Measurements from ENCODE around the gene HAND2.

Gene HAND2

DNA sequence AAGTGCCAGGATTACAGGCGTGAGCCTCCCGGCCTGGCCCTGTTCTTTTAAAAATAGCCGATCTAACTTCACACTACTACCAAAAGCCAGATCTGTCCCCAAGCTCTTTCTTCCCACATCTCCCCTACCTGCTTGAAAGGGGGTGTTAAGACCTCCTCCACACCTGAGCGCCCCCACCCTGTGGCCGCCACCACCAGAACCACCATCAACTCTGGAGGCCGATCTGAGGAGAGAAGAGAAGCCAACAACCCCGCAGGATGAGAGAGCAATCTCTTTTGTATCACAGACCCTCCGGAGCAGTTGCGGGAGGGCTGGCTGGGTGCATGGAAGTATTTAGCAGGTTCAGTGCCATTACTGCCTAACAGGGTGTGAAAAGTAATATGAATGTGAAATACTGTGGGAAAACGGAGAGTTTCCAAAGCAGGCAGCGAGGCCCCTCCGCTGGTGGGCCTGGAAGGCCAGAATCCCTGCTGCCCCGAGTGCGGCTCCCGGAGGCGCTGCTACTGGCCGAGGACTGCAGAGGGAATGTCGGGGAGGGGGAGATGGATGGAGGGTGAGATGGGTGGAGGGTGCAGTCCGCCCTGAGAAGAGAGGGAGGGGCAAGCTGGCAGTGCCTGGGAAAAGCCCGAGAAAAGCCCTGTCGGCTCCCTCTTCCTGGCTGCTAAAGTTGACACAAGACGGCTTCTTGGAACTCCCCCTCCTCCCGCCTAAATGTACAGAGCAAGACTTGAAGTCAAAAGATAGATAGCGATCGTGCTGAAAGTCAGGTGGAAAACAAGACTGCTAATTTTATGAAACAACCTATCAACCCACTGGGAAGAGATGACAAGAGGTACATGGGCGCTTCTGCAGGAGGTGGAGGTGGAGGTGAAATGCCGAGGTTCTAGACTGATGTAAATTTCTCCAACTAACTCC is 22.3 kb downstream of the HAND2 start:
- ATAC-seq (ENCODE audit: low read depth) (no peak), DNase-seq (ENCODE audit: low spot score) (no peak)
- no peaks in the 10 kb centered on the region for H3K36me3 ChIP-seq (ENCODE audit: low read depth)
- H3K27ac ChIP-seq (ENCODE audit: poor library complexity, severe bottlenecking): no peak overlapping the region
- TF ChIP-seq, protein P1, sequence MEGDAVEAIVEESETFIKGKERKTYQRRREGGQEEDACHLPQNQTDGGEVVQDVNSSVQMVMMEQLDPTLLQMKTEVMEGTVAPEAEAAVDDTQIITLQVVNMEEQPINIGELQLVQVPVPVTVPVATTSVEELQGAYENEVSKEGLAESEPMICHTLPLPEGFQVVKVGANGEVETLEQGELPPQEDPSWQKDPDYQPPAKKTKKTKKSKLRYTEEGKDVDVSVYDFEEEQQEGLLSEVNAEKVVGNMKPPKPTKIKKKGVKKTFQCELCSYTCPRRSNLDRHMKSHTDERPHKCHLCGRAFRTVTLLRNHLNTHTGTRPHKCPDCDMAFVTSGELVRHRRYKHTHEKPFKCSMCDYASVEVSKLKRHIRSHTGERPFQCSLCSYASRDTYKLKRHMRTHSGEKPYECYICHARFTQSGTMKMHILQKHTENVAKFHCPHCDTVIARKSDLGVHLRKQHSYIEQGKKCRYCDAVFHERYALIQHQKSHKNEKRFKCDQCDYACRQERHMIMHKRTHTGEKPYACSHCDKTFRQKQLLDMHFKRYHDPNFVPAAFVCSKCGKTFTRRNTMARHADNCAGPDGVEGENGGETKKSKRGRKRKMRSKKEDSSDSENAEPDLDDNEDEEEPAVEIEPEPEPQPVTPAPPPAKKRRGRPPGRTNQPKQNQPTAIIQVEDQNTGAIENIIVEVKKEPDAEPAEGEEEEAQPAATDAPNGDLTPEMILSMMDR (IDR thresholded peaks at IDR 0.05; ENCODE audit: poor library complexity, severe bottlenecking): no peak
- H3K4me3 ChIP-seq (ENCODE audit: severe bottlenecking): no peak overlapping the region
- peaks cover 29% of the 10 kb centered on the region for H3K27me3 ChIP-seq (ENCODE audit: insufficient read depth, poor library complexity, severe bottlenecking)
- no peaks in the 10 kb centered on the region for H3K4me1 ChIP-seq (ENCODE audit: insufficient read depth, poor library complexity, severe bottlenecking)
- H3K9me3 ChIP-seq (ENCODE audit: severe bottlenecking): no peaks in the 10 kb centered on the region

DNA sequence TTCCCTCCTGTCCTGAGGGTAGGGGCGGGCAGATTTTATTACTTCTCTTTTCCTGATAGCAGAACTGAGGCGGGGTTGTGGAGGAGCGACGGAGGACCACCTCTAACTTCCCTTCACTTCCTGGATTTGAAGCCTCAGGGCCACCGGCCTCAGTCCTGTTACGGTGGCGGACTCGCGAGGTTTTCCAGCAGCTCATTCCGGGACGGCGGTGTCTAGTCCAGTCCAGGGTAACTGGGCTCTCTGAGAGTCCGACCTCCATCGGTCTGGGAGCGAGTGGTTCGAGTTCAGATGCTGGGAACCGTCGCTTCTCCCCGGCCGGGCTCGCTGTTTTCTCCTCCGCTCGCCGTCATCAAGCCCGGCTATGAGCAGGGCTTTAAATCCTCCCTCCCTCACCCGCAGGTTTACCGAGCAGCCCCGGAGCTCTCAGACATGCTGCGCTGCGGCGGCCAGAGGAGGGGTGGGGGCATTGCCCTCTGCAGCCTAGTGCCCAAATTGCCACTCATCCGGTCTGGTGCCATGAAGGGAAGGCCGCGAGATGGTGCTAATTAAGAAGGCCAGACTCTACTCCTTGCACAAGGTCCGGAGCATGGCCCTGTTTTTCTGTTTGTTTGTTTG is 23.3 kb downstream of the HAND2 start:
- no peaks in the 10 kb centered on the region for H3K36me3 ChIP-seq (ENCODE audit: low read depth)
- peaks cover 21% of the 10 kb centered on the region for H3K27me3 ChIP-seq (ENCODE audit: insufficient read depth, poor library complexity, severe bottlenecking)
- no peaks in the 10 kb centered on the region for H3K4me1 ChIP-seq (ENCODE audit: insufficient read depth, poor library complexity, severe bottlenecking)
- H3K9me3 ChIP-seq (ENCODE audit: severe bottlenecking): no peaks in the 10 kb centered on the region
- ATAC-seq (ENCODE audit: low read depth): no peak
- no peak overlapping the region for H3K4me3 ChIP-seq (ENCODE audit: severe bottlenecking)
- TF ChIP-seq, protein P1 (IDR thresholded peaks at IDR 0.05; ENCODE audit: poor library complexity, severe bottlenecking): no peak
- no peak overlapping the region for H3K27ac ChIP-seq (ENCODE audit: poor library complexity, severe bottlenecking)
- DNase-seq (ENCODE audit: low spot score): no peak

DNA sequence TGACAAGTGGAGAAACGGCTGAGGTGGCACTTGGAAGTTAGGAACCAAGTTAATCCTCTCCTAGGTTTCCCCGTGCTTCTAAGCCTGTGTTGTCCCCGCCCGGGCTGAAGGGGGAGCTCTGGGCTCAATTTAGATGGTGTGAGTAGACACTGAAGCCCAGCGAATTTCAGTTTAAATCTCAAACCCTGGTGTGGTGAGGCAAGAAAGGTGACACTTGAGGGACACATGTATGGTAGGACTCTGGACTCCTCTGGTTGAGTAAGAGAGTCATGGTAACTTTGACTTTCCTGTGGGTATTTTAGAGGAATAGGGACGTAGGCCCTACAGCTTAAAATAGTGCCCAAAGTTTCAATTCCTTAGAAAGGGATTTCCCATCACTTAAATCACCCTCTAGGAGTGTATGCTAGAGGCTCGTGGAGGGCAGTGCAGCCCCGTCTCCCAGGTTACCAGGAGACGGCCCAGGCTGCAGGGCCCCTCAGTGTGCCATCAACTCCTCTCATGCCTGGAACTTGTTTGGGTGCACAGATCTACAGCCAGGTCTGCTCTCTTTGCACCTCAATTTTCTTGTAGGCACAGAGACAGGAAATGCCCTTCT is 24.0 kb downstream of the HAND2 start:
- H3K4me1 ChIP-seq (ENCODE audit: insufficient read depth, poor library complexity, severe bottlenecking): no peaks in the 10 kb centered on the region
- H3K36me3 ChIP-seq (ENCODE audit: low read depth): no peaks in the 10 kb centered on the region
- no peak overlapping the region for H3K27ac ChIP-seq (ENCODE audit: poor library complexity, severe bottlenecking)
- H3K4me3 ChIP-seq (ENCODE audit: severe bottlenecking): no peak overlapping the region
- ATAC-seq (ENCODE audit: low read depth): peak; percentile 62; the same call in 2 of the 3 replicates
- TF ChIP-seq, protein P1 (IDR thresholded peaks at IDR 0.05; ENCODE audit: poor library complexity, severe bottlenecking): peak; percentile 54
- peaks cover 21% of the 10 kb centered on the region for H3K27me3 ChIP-seq (ENCODE audit: insufficient read depth, poor library complexity, severe bottlenecking)
- no peaks in the 10 kb centered on the region for H3K9me3 ChIP-seq (ENCODE audit: severe bottlenecking)
- DNase-seq (ENCODE audit: low spot score): no peak

DNA sequence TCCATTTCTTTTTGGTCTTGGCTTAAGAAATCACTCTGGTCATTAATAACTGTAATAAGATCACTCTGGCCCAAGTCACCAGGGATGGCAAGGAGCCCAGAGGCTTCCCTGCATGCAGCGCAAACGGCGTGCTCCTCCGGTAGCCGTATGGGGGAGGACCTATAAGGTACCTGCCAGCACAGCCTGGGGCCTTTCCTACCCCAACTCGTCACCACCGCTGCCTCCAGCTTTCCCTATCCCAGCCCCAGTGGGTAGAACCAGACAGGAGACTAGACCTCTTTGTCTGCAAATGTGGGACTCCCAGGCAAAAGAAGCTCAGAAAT is 25.9 kb downstream of the HAND2 start:
- Histone ChIP-seq H3K4me1 (ENCODE audit: insufficient read depth, poor library complexity, severe bottlenecking) (no peaks in the 10 kb centered on the region), H3K27me3 (ENCODE audit: insufficient read depth, poor library complexity, severe bottlenecking) (peaks cover 4% of the 10 kb centered on the region)
- TF ChIP-seq, protein P1 (IDR thresholded peaks at IDR 0.05; ENCODE audit: poor library complexity, severe bottlenecking): no peak

More for the DNA sequence above, 25.9 kb downstream of the HAND2 start:
- ATAC-seq (ENCODE audit: low read depth) (no peak), DNase-seq (ENCODE audit: low spot score) (no peak)
- Histone ChIP-seq H3K4me3 (ENCODE audit: severe bottlenecking) (no peak overlapping the region), H3K27ac (ENCODE audit: poor library complexity, severe bottlenecking) (no peak overlapping the region), H3K9me3 (ENCODE audit: severe bottlenecking) (no peaks in the 10 kb centered on the region), H3K36me3 (ENCODE audit: low read depth) (no peaks in the 10 kb centered on the region)

Data from RWPE2 (cell line).